HG02642 (cell line): ENCODE measurements around the gene FBP2.
A peak's percentile ranks its signal among the peaks of the same experiment; 100 is the strongest.
"Not testable (repeated sequence)": the region's sequence is repeated elsewhere in the genome, so short reads cannot be mapped to it uniquely, and the experiment has no call there.

Experiments used
- ATAC-seq: cut with Tn5 transposase; IDR thresholded peaks from one replicate; pipeline ENCODE4 v1.9.1; 2021; ENCODE audit warnings: mild to moderate bottlenecking; ENCODE audit not compliant: unreplicated experiment, poor library complexity

FBP2 gene

GRCh38 chr9:94607423-94607691 lies 13.7 kb upstream of the FBP2 start:
- no peak for ATAC-seq

GRCh38 chr9:94606646-94607422 lies 13.2 kb upstream of the FBP2 start:
- ATAC-seq: no peak

- peak; percentile 67 for ATAC-seq
Observed at GRCh38 chr9:94603259-94604160, 9.9 kb upstream of the FBP2 start.

GRCh38 chr9:94602666-94603065 lies 9.0 kb upstream of the FBP2 start:
- no peak for ATAC-seq

- ATAC-seq: no peak
Observed at GRCh38 chr9:94600715-94601114, 7.1 kb upstream of the FBP2 start.

- ATAC-seq: no peak
Observed at GRCh38 chr9:94600258-94600657, 6.6 kb upstream of the FBP2 start.

- ATAC-seq: no peak
Observed at GRCh38 chr9:94599102-94599501, 5.5 kb upstream of the FBP2 start.

GRCh38 chr9:94592683-94593082 lies 941 bp downstream of the FBP2 start:
- not testable (repeated sequence) for ATAC-seq

- ATAC-seq: no peak
Observed at GRCh38 chr9:94591876-94592275, 1.7 kb downstream of the FBP2 start.

- not testable (repeated sequence) for ATAC-seq
Observed at GRCh38 chr9:94591046-94591545, 2.5 kb downstream of the FBP2 start.

- no peak for ATAC-seq
Observed at GRCh38 chr9:94588681-94589080, 4.9 kb downstream of the FBP2 start.

- no peak for ATAC-seq
Observed at GRCh38 chr9:94586814-94587213, 6.8 kb downstream of the FBP2 start.

- no peak for ATAC-seq
Observed at GRCh38 chr9:94586316-94586715, 7.3 kb downstream of the FBP2 start.

GRCh38 chr9:94584555-94584954 lies 9.1 kb downstream of the FBP2 start:
- ATAC-seq: no peak

GRCh38 chr9:94581728-94582127 lies 11.9 kb downstream of the FBP2 start:
- no peak for ATAC-seq

- no peak for ATAC-seq
Observed at GRCh38 chr9:94577571-94577970, 16.1 kb downstream of the FBP2 start.

GRCh38 chr9:94577036-94577435 lies 16.6 kb downstream of the FBP2 start:
- ATAC-seq: no peak

- no peak for ATAC-seq
Observed at GRCh38 chr9:94576131-94576530, 17.5 kb downstream of the FBP2 start.

GRCh38 chr9:94568972-94569712 lies 24.5 kb downstream of the FBP2 start:
- no peak for ATAC-seq

GRCh38 chr9:94568250-94568889 lies 25.3 kb downstream of the FBP2 start:
- ATAC-seq: no peak
